ENCODE measurements around the gene ZNF513. TPM values are rescaled to one million over a fixed set of nuclear protein-coding genes. Genes with fewer than 3 reads are reported as not detected.

The ZNF513 gene, protein sequence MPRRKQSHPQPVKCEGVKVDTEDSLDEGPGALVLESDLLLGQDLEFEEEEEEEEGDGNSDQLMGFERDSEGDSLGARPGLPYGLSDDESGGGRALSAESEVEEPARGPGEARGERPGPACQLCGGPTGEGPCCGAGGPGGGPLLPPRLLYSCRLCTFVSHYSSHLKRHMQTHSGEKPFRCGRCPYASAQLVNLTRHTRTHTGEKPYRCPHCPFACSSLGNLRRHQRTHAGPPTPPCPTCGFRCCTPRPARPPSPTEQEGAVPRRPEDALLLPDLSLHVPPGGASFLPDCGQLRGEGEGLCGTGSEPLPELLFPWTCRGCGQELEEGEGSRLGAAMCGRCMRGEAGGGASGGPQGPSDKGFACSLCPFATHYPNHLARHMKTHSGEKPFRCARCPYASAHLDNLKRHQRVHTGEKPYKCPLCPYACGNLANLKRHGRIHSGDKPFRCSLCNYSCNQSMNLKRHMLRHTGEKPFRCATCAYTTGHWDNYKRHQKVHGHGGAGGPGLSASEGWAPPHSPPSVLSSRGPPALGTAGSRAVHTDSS
- total RNA-seq: 9.0 and 11.1 TPM in 2 replicates

GRCh38 chr2:27380626-27381545 lies at the start of gene ZNF513:
Gene ZNF513 (minus strand): TSS chr2:27380734. CDS start chr2:27380526, 208 bp downstream.

GRCh38 chr2:27428213-27428977 lies 47.9 kb upstream of the ZNF513 start, which contains the start of gene NRBP1:
Gene NRBP1 (plus strand): TSS chr2:27428631. CDS start chr2:27433274, 4,643 bp downstream.

DNA sequence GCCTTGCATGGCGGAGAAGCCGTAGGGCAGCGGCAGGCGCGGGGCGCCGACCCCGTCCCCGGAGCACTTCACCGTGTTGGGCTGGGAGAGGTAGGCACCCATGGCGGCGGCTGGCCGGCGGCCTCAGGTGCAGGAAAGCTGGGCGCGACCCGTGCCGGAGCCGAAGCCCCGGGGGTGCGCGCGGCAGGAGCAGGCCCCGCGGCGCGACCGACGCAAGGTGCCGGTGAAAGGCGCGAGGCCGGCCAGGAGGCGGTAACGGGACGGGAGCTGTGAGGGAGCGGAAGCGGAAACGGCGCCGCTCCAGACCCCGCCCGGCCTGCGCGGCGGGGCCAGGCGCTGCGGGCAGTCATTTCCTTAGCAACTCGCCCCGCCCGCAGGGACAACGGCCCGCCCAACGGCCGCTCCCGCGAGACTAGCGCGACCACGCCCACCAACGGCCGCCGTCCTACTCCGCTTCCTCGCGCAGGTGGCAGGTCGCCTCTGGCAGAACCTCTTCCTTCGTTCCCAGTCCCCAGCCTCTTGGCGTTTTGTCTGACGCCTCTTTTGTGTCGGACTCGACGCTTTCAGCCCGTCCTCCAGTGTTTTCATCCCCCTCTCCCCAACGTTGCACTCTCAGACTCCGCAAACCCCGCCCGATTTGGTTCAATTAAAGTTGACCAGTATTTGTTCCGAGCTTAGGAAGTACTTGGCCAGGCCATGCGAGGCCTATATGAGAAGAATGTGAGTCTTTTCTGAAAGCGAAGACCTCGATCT lies 29.0 kb upstream of the ZNF513 start, which contains the start of gene PPM1G:
Gene PPM1G (minus strand): TSS at position 271 of the 753 bp plus-strand sequence. CDS start 169 bp downstream, at position 102.

GRCh38 chr2:27370026-27370815 lies 10.3 kb downstream of the ZNF513 start, which contains the start of the genes EIF2B4 and SNX17:
Gene EIF2B4 (minus strand): TSS chr2:27370338. CDS start chr2:27370314, 24 bp downstream.
Gene SNX17 (plus strand): TSS chr2:27370616. CDS start chr2:27370744, 128 bp downstream.

GRCh38 chr2:27356382-27357181 lies 24.0 kb downstream of the ZNF513 start, which contains the start of gene GTF3C2:
Gene GTF3C2 (minus strand): TSS chr2:27356764. CDS start chr2:27343554, 13,210 bp downstream.

Other genes starting within 250 kb of the ZNF513 start
- gene PREB, start 246.1 kb downstream of the ZNF513 start, total RNA-seq: 46.4 and 50.0 TPM in 2 replicates
- not detected in 2 replicates for gene PRR30, start 241.3 kb downstream of the ZNF513 start, total RNA-seq
- not detected in 2 replicates for gene TCF23, start 231.7 kb downstream of the ZNF513 start, total RNA-seq
- gene ATRAID, start 168.7 kb downstream of the ZNF513 start, total RNA-seq: 140 and 237 TPM in 2 replicates
- gene SLC5A6, start 168.5 kb downstream of the ZNF513 start, total RNA-seq: 19.4 and 30.4 TPM in 2 replicates
- 45.9 and 57.2 TPM in 2 replicates for gene CAD, start 163.4 kb downstream of the ZNF513 start, total RNA-seq
- 0.66 and 0.87 TPM in 2 replicates for gene SLC30A3, start 117.7 kb downstream of the ZNF513 start, total RNA-seq
- gene DNAJC5G, start 105.3 kb downstream of the ZNF513 start, total RNA-seq: not detected in 2 replicates
- gene TRIM54, start 98.3 kb downstream of the ZNF513 start, total RNA-seq: 0.33 and 0.37 TPM in 2 replicates
- 0.22 and 1.00 TPM in 2 replicates for gene UCN, start 72.3 kb downstream of the ZNF513 start, total RNA-seq
- 48.6 and 95.3 TPM in 2 replicates for gene MPV17, start 57.6 kb downstream of the ZNF513 start, total RNA-seq
- 19.6 and 24.0 TPM in 2 replicates for gene GTF3C2, start 24.0 kb downstream of the ZNF513 start, total RNA-seq
- gene EIF2B4, start 10.4 kb downstream of the ZNF513 start, total RNA-seq: 26.9 and 34.5 TPM in 2 replicates
- 149 and 170 TPM in 2 replicates for gene SNX17, start 10.1 kb downstream of the ZNF513 start, total RNA-seq
- gene PPM1G, start 28.9 kb upstream of the ZNF513 start, total RNA-seq: 77.2 and 144 TPM in 2 replicates
- 106 and 128 TPM in 2 replicates for gene NRBP1, start 47.9 kb upstream of the ZNF513 start, total RNA-seq
- gene KRTCAP3, start 61.6 kb upstream of the ZNF513 start, total RNA-seq: not detected in 2 replicates
- 40.7 and 41.4 TPM in 2 replicates for gene IFT172, start 109.0 kb upstream of the ZNF513 start, total RNA-seq
- gene FNDC4, start 114.5 kb upstream of the ZNF513 start, total RNA-seq: 15.6 and 16.6 TPM in 2 replicates
- gene GCKR, start 116.1 kb upstream of the ZNF513 start, total RNA-seq: 0.12 and 0.22 TPM in 2 replicates
- gene ZNF512, start 202.3 kb upstream of the ZNF513 start, total RNA-seq: 27.1 and 33.2 TPM in 2 replicates
- 1.7 and 2.0 TPM in 2 replicates for gene CCDC121, start 248.3 kb upstream of the ZNF513 start, total RNA-seq
- 33.9 and 55.4 TPM in 2 replicates for gene GPN1, start 248.3 kb upstream of the ZNF513 start, total RNA-seq